Erythroblast (primary cell): Measurements from ENCODE around the gene MIA2.

Experiments
- GATA1 ChIP-seq: IDR thresholded peaks from 2 replicates; pipeline ENCODE4 v1.6.1; 2011; ENCODE audit warnings: low read depth, mild to moderate bottlenecking, control low read depth, low read length, moderate library complexity
- POLR2A ChIP-seq: IDR thresholded peaks from 2 replicates; pipeline ENCODE4 v1.6.1; 2011; ENCODE audit warnings: mild to moderate bottlenecking, low read length

GRCh38 chr14:39319381-39319780, 85.7 kb downstream of the MIA2 start:
- TF ChIP-seq POLR2A (no peak), GATA1 (no peak)
